DLD1 (cell line): ENCODE results near the gene IRF2.

Experiments used
- in situ Hi-C: cut with HindIII; loops from 2 replicates; pipeline ENCODE4 v1.10.0; 2017; ENCODE audit warnings: low sequenced_read_pairs

Gene IRF2

DNA sequence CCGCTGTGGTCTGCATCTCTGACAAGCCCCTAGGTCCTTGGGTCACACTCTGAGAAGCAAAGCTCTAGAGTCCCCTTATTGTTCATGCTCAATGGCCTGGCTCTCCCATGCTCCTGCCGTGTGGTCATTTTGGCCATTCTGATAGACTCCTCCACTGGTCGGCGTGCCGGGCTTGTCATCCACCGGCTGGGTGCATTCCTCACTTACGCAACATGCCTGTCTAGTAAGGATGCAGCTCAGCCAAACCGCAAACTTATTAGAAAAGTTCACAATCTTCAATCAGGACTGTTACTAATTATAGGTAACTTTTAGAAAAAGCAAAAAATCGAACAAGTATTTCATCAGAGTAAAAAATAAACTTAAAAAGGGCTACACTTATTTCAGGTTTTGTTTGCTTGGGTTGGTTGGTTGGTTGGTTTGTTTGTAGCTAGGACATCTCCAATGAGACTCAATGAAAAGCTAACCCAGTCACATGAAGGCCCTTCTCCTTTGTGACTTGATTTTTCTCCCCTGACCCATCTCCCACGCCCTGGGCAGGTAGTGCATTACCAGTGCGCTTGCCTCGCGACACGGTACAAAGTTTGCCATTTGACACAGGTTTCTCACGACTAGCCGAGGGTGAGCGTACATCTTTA lies 41.0 kb downstream of the IRF2 start:
- in situ Hi-C loops = no loop called here

DNA sequence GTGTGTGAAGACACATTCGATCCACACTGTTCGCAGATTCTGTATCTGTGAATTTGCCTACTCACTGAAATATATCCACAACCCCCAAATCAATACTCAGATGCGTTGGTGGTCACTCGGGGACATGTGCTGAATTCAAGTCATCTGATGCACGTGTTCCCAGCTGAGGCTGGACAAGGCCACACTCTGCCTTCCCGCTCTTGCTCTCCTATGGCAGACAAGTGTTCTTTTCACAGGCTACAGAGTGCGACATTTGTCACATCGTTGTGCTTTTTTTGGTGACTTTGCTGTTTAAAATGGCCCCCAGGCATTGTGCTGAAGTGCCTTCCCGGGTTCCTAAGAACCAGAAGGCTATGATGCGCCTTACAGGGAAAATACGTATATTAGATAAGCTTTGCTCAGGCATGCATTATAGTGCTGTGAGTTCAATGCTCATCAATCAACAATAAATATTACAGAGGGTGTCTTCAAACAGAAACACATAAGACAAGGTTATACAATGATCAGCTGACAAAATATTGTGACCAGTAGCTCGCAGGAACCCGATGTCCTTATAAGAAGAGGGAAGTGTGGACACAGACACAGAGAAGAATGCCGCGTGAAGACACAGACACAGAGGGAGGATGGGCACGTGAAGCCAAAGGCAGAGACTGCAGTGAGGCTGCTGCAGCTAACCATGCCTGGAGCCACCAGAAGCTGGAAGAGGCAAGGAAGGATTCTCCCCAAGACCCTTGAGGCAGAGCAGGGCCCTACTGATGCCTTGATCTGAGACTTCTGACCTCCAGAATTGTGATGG lies 42.0 kb downstream of the IRF2 start:
- in situ Hi-C loops = no loop called here

DNA sequence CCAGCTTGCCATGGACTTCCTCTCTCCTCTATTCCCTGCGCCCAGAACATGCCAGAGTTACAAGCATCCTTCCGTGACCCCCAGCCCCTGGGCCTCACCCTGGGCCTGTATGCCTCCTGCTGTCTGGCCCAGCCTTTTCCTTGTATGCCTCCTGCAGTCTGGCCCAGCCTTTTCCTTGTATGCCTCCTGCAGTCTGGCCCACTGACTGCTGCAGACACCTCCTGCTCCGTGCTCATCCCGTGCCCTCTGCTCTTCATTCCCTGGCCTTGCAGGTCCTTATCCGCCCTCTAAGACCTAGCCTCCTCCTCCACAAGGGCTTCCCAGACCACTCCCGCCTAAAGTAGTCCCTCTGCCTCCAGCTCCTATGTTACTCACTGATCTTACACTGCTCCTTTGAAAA lies 44.2 kb downstream of the IRF2 start:
- in situ Hi-C loops = no loop called here

DNA sequence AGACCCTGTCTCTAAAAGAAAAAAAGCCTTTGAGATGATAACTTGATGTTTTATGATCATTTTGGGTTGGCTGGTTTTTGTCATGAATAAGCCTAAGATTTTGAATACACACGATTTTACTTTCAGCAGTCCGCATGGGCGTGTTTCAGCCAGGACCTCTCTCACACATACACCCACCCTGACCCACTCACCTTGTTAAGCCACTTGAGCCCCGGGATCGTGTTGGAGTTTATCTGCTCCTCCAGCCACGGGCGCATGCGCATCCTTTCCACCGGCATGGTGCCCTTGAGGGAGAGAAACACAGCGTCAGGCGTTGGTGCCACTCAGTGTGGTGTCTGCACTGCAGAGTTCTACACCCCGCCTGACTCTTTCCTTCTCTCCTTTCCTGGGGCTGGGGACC lies 45.6 kb downstream of the IRF2 start:
- in situ Hi-C loops = no loop called here

DNA sequence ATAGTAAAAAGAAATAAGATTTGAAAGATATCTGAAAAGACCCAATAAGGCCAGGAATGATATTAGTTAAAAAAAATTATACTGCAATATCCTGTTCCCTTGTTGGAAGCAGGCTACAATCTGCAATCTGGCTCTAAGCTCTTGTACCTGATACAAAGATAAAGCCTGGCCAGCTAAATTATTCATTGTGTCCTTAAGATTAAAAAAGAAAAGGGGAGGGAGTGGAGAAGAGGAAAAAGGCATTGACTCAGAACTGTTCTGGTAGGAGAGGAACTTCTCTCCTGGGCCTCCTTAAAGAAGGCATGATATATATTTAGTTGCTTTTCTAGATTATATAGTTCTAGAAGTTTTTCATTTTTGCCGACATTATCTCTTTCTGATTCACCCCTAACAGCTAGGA lies 46.7 kb downstream of the IRF2 start:
- in situ Hi-C loops = no loop called here

DNA sequence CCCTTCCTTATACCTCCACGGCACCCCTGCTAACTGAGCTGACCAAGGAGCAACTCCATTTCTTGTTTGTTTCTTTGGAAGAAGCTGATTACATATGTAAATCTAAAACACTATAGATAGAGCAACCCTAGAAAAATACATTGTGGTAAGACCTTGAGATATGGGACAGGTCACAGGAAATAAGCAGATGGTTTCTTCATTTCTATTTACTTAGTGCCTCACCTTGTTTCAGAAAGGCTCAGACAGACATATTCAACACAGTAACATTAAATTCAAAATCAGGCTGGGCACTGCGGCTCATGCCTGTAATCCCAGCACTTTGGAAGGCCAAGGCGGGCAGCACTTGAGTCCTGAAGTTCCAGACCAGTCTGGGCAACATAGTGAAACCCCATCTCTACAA lies 47.3 kb downstream of the IRF2 start:
- in situ Hi-C loops = no loop called here

DNA sequence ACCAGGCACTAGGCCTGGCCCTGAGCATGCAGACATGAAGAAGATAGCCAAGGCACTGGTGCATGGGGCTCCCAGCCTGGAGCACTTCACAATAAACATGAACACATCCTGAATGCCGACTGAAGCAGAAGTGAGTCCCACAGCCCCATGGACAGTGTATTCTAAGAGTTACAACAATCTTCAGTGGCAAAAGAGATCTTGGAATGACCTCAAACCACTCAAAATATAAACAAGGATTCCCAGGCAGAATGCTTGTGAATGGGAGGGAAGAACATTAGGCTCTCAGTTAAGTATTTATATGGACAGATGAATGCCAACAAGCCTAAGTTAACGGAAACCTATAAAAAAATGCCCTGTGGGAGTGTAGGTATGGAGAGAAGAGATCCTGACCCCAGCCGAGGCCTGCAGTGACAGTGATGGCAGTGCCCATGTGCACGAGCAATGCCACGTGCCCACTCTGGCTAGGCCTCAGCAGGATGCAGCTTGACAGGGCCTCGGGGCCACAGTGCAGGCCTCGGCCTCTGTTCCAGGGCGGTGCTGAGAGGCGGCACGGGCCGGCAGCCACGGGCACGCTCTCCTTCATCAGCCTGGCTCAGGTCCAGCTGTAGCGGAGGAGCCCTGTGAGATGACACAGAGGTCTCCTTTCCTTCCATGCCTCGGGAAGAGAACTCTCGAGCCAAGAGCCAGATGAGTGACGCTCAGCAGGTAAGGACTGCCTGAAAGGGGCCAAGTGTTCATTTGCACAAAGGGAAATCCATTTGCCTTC lies 49.2 kb downstream of the IRF2 start:
- in situ Hi-C loops = no loop called here

DNA sequence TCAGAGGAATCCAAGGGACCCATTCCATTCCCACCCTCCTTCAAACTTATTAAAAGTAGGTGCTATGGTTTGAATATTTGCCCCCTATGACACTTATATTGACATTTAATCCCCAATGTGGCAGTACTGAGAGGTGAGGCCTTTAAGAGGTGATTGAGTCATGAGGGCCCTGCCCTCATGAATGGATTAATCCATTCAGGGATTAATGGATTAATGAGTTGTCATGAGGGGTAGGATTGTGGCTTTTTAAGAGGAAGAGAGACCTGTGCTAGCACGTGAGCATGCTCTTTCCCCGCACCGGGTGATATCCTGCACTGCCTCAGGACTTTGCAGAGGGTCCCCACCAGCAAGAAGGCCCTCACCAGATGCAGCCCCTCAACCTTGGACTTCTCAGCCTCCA lies 50.1 kb downstream of the IRF2 start:
- in situ Hi-C loops = no loop called here

DNA sequence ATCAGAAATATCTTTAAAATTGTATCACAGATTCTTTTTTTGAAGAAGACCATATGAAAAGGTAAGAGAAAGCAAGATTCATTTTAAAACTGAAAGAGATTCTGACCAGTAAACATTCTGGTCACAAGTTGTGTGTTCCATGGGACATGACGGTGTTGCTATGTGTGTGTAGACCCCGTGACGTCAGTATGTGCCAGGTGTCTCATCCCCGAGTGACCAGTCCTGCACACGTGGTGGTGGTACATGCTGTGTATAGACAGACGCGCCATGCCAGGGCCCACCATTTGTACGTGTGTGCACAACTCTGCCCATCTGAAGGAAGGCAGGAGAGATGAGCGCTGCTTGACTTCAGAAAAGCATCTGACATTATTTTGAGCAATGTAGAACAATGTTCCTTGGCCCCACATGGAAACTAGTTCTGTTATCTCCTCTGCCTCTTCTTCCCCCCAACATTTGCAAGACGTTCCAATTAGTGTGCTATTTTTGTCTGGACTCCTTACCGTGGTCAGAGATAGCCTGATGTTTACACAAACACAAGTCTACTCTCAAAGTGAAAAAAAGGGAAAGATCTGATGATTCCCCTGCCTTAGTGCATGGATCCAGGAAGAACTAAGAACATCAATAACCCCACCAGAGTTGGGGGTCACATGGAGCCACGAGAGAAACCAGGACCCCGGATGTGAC lies 51.2 kb downstream of the IRF2 start:
- in situ Hi-C loops = no loop called here

DNA sequence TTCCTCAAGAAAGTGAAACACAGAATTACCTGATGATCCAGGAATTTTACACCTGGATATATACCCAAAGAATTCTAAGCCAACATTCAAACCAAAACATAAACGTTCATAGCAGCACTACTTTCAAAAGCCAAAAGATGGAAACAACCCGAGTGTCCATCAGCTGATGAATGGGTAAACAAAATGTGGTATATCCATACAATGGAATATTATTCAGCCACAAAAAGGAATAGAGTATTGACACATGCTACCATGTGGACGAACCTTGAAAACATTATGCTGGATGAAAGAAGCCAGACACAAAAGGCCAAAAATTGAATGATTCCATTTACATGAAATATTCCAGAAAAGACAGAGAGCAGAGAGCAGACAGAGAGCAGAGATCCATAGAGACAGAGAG lies 52.0 kb downstream of the IRF2 start:
- in situ Hi-C loops = no loop called here

DNA sequence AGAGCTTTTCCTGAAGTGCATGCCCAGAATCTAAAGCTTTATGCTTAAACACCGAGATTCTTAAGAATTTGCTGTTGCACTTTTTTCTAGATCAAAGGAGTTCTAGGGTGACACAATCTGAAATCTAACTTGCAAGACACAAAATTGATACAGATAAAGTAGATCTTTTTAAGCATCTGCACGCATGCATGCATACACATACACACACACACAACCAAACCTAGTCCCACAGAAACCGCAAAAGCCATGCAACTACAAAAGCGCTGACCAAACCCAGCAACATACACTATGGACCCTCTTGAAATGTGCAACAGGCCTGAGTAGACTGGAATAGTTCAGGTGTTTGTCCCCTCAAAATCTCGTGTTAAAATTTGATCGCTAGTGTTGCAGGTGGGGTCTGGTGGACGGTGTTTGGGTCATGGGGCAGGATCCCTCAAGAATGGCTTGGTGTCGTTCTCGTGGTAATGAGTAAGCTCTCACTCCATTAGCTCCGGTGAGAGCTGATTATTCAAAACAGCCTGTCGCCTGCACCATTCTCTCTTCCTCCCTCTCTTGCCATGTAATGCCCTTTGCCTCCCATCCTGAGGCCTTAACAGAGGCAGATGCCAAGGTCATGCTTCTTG lies 52.7 kb downstream of the IRF2 start:
- in situ Hi-C loops = no loop called here

DNA sequence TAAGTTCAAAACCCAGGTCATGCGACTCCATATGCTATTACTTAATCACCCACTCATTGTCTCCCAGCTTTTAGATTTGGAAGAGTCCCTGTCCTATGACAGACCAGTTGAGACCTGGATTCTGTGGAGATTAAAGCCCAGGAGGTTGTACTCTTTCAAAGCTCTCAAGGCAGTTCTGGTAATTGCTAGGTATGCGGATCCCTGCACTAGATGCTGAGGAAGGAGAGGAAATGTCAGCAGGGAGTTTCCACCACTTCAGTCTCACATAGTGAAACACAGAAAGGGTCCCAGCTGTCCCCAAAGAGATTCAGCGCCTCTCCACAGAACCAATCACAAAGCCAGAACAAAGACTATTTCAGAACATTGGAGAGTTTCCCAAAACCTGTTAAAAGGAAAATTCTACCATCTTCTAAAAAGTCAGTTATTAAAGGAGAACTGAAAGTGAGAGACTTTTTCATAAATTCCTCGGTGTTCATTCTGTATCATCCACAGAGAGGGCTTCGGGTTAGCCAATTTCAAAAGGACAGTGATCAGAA lies 53.4 kb downstream of the IRF2 start:
- in situ Hi-C loops = no loop called here

DNA sequence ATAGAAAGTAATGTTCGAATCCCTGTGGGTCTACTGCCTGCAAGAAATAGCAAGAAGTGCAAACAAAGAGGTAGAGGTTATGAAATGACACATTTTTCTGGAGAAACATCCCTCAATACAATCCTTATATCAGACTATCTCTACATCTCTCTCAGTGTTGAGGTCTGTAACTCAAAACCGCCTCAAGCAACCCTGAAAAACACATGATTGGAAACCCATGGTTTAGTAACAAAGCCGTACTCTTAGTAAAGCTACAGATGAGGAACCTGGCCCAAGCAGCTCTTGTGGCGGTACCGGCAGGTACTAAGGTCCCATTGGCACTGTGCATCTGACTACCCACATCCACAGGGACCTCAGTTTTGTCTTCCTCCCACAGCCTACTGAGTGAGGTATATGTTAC lies 53.9 kb downstream of the IRF2 start:
- in situ Hi-C loops = no loop called here

DNA sequence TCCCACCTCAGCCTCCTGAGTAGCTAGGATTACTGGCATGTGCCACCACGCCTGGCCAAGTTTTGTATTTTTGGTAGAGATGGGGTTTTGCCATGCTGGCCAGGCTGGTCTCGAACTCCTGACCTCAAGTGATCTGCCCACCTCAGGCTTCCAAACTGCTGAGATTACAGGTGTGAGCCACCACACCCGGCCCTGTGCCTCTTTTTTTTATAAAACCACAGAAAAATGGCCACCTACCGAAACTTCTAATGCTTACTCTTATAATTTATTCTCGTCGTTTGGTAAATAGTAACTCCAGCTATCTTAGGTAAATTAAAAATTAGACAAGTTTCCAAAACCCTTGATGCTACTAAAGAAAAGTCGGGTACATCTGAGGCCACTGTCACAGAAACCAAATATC lies 54.4 kb downstream of the IRF2 start:
- in situ Hi-C loops = no loop called here

DNA sequence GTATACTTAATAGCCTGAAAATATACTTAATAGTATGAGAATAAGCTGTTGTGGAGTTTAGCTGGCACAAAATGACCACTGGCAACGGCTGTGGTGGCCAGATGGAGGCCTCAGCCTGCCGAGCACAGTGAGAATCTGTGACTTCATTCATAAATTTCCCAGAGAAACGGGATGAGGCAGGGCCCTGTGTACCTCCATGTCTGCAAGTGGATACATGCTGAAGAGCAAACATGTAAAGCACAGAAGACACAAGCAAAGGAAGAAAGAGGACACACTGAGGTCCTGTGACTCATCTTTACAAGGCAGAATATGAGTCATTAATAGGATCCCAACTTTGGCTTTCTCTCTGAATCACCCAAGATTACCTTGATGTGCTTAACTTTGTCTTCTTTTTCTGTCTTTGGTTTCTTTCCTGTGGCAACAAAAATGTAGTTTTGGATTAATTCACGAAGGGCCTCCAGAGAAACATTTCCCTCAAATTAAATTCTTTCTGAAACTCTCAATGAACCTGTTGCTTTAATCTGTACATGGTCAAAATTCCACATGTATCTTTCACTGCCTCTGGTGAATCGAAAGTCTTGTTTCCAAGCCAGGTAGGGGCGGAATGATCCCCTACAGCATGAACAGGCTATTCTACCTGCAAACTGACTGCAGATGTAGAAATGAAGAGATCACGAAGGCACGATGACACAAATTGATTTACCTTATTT lies 56.4 kb downstream of the IRF2 start:
- in situ Hi-C loops = no loop called here

DNA sequence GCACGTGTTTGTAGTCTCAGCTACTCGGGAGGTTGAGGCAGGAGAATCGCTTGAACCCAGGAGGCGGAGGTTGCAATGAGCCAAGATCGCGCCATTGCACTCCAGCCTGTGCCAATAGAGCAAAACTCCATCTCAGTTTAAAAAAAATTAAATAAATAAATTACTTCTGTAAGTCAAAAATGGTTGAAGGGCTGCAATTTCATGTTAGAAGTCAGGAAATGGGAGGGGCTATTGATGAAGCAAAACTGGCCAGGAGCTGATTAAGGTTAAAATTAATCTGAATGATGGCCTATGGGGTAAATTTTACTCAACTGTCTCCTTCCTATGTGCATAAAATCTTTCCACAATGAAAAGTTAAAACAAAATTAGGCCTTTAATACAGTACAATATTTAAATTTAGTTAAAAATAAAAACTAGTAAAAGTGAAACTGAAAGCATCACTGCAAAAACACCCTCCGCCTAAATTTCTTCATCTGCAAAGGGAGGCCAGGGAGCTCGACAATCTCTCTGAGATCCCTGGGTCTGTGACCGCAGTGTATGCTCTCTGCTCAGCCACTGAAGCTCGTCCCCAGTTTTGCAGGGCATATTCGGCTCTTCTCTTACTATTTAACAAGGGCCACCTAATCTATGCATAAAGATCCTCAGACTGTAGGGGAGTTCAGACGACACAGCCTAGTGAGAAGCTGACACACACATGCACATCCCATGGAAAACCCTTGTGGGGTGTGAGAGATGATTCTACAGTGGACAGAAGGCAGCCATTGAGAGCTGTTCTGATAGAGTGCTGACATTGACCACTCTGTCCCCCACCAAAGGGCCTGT lies 57.2 kb downstream of the IRF2 start:
- in situ Hi-C loops = no loop called here

DNA sequence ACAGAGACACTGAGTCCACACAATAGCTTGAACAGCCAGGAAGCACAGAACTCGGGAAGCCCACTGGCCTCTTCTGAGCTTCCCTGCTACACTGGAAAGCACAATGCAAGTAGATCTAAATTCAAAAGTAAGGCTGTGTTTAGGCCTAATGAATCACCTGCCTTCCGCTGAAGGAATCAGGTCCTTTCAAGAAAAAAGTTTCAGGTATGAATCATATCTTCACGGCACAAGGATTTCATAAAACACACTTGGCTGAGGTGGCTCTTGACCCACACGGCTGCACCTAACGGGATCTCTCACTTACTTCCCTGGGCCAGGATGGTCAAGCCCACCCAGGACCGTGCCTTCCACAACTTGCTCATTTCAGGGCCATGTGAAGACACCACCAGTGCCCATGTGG lies 59.3 kb downstream of the IRF2 start:
- in situ Hi-C loops = no loop called here

DNA sequence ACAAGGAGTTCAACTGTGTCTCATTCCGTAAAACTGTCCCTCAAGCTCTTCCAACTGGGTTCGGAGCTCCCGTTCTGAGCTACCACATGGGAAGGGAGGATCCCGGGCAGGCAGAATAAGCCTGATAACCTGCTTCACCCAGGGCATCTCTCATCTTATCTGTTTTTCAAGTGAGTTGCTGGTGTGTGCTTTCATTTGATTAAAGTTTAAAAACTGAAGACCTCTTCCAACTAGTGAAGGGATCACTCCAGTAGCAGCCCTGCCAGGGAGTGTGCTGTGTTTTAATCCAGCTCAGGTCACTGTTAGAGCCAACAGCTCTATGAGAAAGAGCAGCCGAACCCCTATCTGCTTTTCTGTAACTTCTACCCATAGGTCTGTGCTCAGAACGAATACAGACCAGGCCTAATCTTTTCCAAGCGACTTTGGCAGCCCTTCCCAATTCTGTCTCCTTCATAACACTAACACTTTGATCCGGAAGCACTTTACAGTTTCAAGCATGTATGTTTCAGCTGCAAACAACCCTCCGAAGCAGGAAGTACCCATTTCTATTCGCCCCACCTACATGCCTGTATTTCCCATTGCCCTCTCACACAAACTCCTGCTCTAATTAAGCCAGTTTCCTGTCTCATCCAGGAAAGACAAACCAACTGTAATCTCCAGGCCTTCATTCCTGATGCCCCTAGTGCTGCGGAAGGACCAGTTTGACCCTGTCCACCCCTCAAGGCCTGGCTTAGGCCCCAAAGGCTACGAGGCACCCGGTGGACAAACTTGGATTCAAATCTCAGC lies 60.9 kb downstream of the IRF2 start:
- in situ Hi-C loops = no loop called here
